Measurements from ENCODE around the gene PTPN9.

The PTPN9 gene

GRCh38 chr15:75452865-75453702, 126.0 kb downstream of the PTPN9 start:
- Histone ChIP-seq H3K27ac (ENCODE audit: low read depth, low read length, poor library complexity, severe bottlenecking) (peak overlapping the region; percentile 91), H3K9me2 (ENCODE audit: low read depth, low read length) (no peaks in the 10 kb centered on the region), H3K9ac (ENCODE audit: low read length) (peak overlapping the region; percentile 79), H3K4me1 (ENCODE audit: insufficient read depth, low read length, severe bottlenecking) (peaks cover 33% of the 10 kb centered on the region), H2AFZ (ENCODE audit: low read length) (no peak overlapping the region), H3K79me2 (ENCODE audit: insufficient read depth, low read length) (peaks cover 22% of the 10 kb centered on the region), H3K9me3 (ENCODE audit: low read length) (no peaks in the 10 kb centered on the region), H3K27me3 (ENCODE audit: insufficient read depth, low read length) (no peaks in the 10 kb centered on the region), H3K4me3 (ENCODE audit: low read depth, low read length, poor library complexity, severe bottlenecking) (peak overlapping the region; percentile 70), H3K36me3 (ENCODE audit: insufficient read depth, low read length) (no peaks in the 10 kb centered on the region), H3K4me2 (ENCODE audit: low read length) (peak overlapping the region; percentile 92), H4K20me1 (ENCODE audit: insufficient read depth, low read length) (peaks cover 3% of the 10 kb centered on the region; the same call in 1 of the 2 replicates), H3F3A (ENCODE audit: insufficient read depth, low read length) (peaks cover 5% of the 10 kb centered on the region; the same call in 1 of the 2 replicates)
- no peak for TF ChIP-seq EZH2 (IDR thresholded peaks at IDR 0.05; ENCODE audit: borderline replicate concordance, low read length)
- TF ChIP-seq CTCF (IDR thresholded peaks at IDR 0.05; ENCODE audit: low read length) = peak; percentile 70; the same call in 1 of the 2 replicates

GRCh38 chr15:75452364-75452864, 126.7 kb downstream of the PTPN9 start:
- peaks cover 3% of the 10 kb centered on the region; the same call in 1 of the 2 replicates for H4K20me1 ChIP-seq (ENCODE audit: insufficient read depth, low read length)
- H2AFZ ChIP-seq (ENCODE audit: low read length) = no peak overlapping the region
- peaks cover 29% of the 10 kb centered on the region for H3K79me2 ChIP-seq (ENCODE audit: insufficient read depth, low read length)
- peak overlapping the region; percentile 70 for H3K4me3 ChIP-seq (ENCODE audit: low read depth, low read length, poor library complexity, severe bottlenecking)
- TF ChIP-seq EZH2 (IDR thresholded peaks at IDR 0.05; ENCODE audit: borderline replicate concordance, low read length) (no peak), CTCF (IDR thresholded peaks at IDR 0.05; ENCODE audit: low read length) (no peak)
- peaks cover 40% of the 10 kb centered on the region for H3K4me1 ChIP-seq (ENCODE audit: insufficient read depth, low read length, severe bottlenecking)
- peak overlapping the region; percentile 79 for H3K9ac ChIP-seq (ENCODE audit: low read length)
- H3F3A ChIP-seq (ENCODE audit: insufficient read depth, low read length) = peaks cover 5% of the 10 kb centered on the region; the same call in 1 of the 2 replicates
- H3K4me2 ChIP-seq (ENCODE audit: low read length) = peak overlapping the region; percentile 92
- peak overlapping the region; percentile 91 for H3K27ac ChIP-seq (ENCODE audit: low read depth, low read length, poor library complexity, severe bottlenecking)
- H3K36me3 ChIP-seq (ENCODE audit: insufficient read depth, low read length) = peaks cover 4% of the 10 kb centered on the region; the same call in 1 of the 2 replicates
- no peaks in the 10 kb centered on the region for H3K9me2 ChIP-seq (ENCODE audit: low read depth, low read length)
- no peaks in the 10 kb centered on the region for H3K9me3 ChIP-seq (ENCODE audit: low read length)
- H3K27me3 ChIP-seq (ENCODE audit: insufficient read depth, low read length) = no peaks in the 10 kb centered on the region

- H3K9me3 ChIP-seq (ENCODE audit: low read length) = no peaks in the 10 kb centered on the region
- no peaks in the 10 kb centered on the region for H3K27me3 ChIP-seq (ENCODE audit: insufficient read depth, low read length)
- no peak within 1 kb of the TSS for H2AFZ ChIP-seq (ENCODE audit: low read length)
- H4K20me1 ChIP-seq (ENCODE audit: insufficient read depth, low read length) = peaks cover 3% of the 10 kb centered on the region; the same call in 1 of the 2 replicates
- peak within 1 kb of the TSS; percentile 83 for H3K4me3 ChIP-seq (ENCODE audit: low read depth, low read length, poor library complexity, severe bottlenecking)
- peak within 1 kb of the TSS; percentile 87 for H3K9ac ChIP-seq (ENCODE audit: low read length)
- H3K4me1 ChIP-seq (ENCODE audit: insufficient read depth, low read length, severe bottlenecking) = peaks cover 45% of the 10 kb centered on the region
- peak within 1 kb of the TSS; percentile 96 for H3K4me2 ChIP-seq (ENCODE audit: low read length)
- H3K36me3 ChIP-seq (ENCODE audit: insufficient read depth, low read length) = peaks cover 8% of the 10 kb centered on the region; the same call in 1 of the 2 replicates
- no peaks in the 10 kb centered on the region for H3K9me2 ChIP-seq (ENCODE audit: low read depth, low read length)
- H3K79me2 ChIP-seq (ENCODE audit: insufficient read depth, low read length) = peaks cover 35% of the 10 kb centered on the region
- TF ChIP-seq CTCF (IDR thresholded peaks at IDR 0.05; ENCODE audit: low read length) = no peak
- no peak for TF ChIP-seq EZH2 (IDR thresholded peaks at IDR 0.05; ENCODE audit: borderline replicate concordance, low read length)
- H3F3A ChIP-seq (ENCODE audit: insufficient read depth, low read length) = peaks cover 5% of the 10 kb centered on the region; the same call in 1 of the 2 replicates
- H3K27ac ChIP-seq (ENCODE audit: low read depth, low read length, poor library complexity, severe bottlenecking) = peak within 1 kb of the TSS; percentile 91
Observed at GRCh38 chr15:75451674-75452363, 127.3 kb downstream of the PTPN9 start, which contains the start of gene SIN3A. TSS of gene SIN3A (minus strand) at chr15:75451690. CDS start at chr15:75430375, 21,315 bp downstream.
